ENCODE data around the gene MRPS11.

Gene MRPS11

GRCh38 chr15:88438181-88438580, 29.3 kb upstream of the MRPS11 start:
- H3K9ac ChIP-seq (ENCODE audit: low read depth, low read length), result no peak overlapping the region
- no peak overlapping the region for H3K4me3 ChIP-seq (ENCODE audit: low read depth, low read length)
- H3K27ac ChIP-seq (ENCODE audit: low read depth, low read length), result no peak overlapping the region
- no peaks in the 10 kb centered on the region; the same call in 1 of the 2 replicates for H3K27me3 ChIP-seq (ENCODE audit: control insufficient read depth, insufficient read depth, low read length)
- no peaks in the 10 kb centered on the region for H3K9me3 ChIP-seq (ENCODE audit: control insufficient read depth, insufficient read depth, low read length)
- H3K4me1 ChIP-seq (ENCODE audit: control insufficient read depth, insufficient read depth, low read length), result peaks cover 7% of the 10 kb centered on the region; the same call in 1 of the 2 replicates
- H3K36me3 ChIP-seq (ENCODE audit: control insufficient read depth, insufficient read depth, low read length), result no peaks in the 10 kb centered on the region

GRCh38 chr15:88440021-88440420, 27.5 kb upstream of the MRPS11 start:
- Histone ChIP-seq H3K4me3 (ENCODE audit: low read depth, low read length) (no peak overlapping the region), H3K4me1 (ENCODE audit: control insufficient read depth, insufficient read depth, low read length) (no peaks in the 10 kb centered on the region), H3K27ac (ENCODE audit: low read depth, low read length) (no peak overlapping the region), H3K9ac (ENCODE audit: low read depth, low read length) (no peak overlapping the region), H3K27me3 (ENCODE audit: control insufficient read depth, insufficient read depth, low read length) (no peaks in the 10 kb centered on the region; the same call in 1 of the 2 replicates), H3K9me3 (ENCODE audit: control insufficient read depth, insufficient read depth, low read length) (peaks cover 10% of the 10 kb centered on the region; the same call in 1 of the 2 replicates), H3K36me3 (ENCODE audit: control insufficient read depth, insufficient read depth, low read length) (no peaks in the 10 kb centered on the region)

- H3K4me3 ChIP-seq (ENCODE audit: low read depth, low read length), result no peak overlapping the region
- no peak overlapping the region for H3K27ac ChIP-seq (ENCODE audit: low read depth, low read length)
- peaks cover 10% of the 10 kb centered on the region; the same call in 1 of the 2 replicates for H3K9me3 ChIP-seq (ENCODE audit: control insufficient read depth, insufficient read depth, low read length)
- H3K9ac ChIP-seq (ENCODE audit: low read depth, low read length), result no peak overlapping the region
- no peaks in the 10 kb centered on the region for H3K4me1 ChIP-seq (ENCODE audit: control insufficient read depth, insufficient read depth, low read length)
- H3K27me3 ChIP-seq (ENCODE audit: control insufficient read depth, insufficient read depth, low read length), result no peaks in the 10 kb centered on the region; the same call in 1 of the 2 replicates
- H3K36me3 ChIP-seq (ENCODE audit: control insufficient read depth, insufficient read depth, low read length), result no peaks in the 10 kb centered on the region
Measured at GRCh38 chr15:88441076-88441730, 26.3 kb upstream of the MRPS11 start.

- H3K36me3 ChIP-seq (ENCODE audit: control insufficient read depth, insufficient read depth, low read length), result no peaks in the 10 kb centered on the region
- H3K9me3 ChIP-seq (ENCODE audit: control insufficient read depth, insufficient read depth, low read length), result peaks cover 10% of the 10 kb centered on the region; the same call in 1 of the 2 replicates
- H3K27me3 ChIP-seq (ENCODE audit: control insufficient read depth, insufficient read depth, low read length), result peaks cover 9% of the 10 kb centered on the region
- H3K27ac ChIP-seq (ENCODE audit: low read depth, low read length), result no peak overlapping the region
- H3K4me1 ChIP-seq (ENCODE audit: control insufficient read depth, insufficient read depth, low read length), result no peaks in the 10 kb centered on the region
- no peak overlapping the region for H3K9ac ChIP-seq (ENCODE audit: low read depth, low read length)
- no peak overlapping the region for H3K4me3 ChIP-seq (ENCODE audit: low read depth, low read length)
Measured at GRCh38 chr15:88447206-88447605, 20.3 kb upstream of the MRPS11 start.

GRCh38 chr15:88447741-88448140, 19.8 kb upstream of the MRPS11 start:
- Histone ChIP-seq H3K27me3 (ENCODE audit: control insufficient read depth, insufficient read depth, low read length) (peaks cover 9% of the 10 kb centered on the region), H3K9ac (ENCODE audit: low read depth, low read length) (no peak overlapping the region), H3K36me3 (ENCODE audit: control insufficient read depth, insufficient read depth, low read length) (no peaks in the 10 kb centered on the region), H3K27ac (ENCODE audit: low read depth, low read length) (no peak overlapping the region), H3K4me3 (ENCODE audit: low read depth, low read length) (no peak overlapping the region), H3K4me1 (ENCODE audit: control insufficient read depth, insufficient read depth, low read length) (no peaks in the 10 kb centered on the region), H3K9me3 (ENCODE audit: control insufficient read depth, insufficient read depth, low read length) (peaks cover 10% of the 10 kb centered on the region; the same call in 1 of the 2 replicates)

GRCh38 chr15:88448991-88449461, 18.5 kb upstream of the MRPS11 start:
- peaks cover 6% of the 10 kb centered on the region; the same call in 1 of the 2 replicates for H3K9me3 ChIP-seq (ENCODE audit: control insufficient read depth, insufficient read depth, low read length)

GRCh38 chr15:88449581-88449980, 17.9 kb upstream of the MRPS11 start:
- peaks cover 1% of the 10 kb centered on the region; the same call in 1 of the 2 replicates for H3K9me3 ChIP-seq (ENCODE audit: control insufficient read depth, insufficient read depth, low read length)
- H3K27ac ChIP-seq (ENCODE audit: low read depth, low read length), result no peak overlapping the region
- no peaks in the 10 kb centered on the region for H3K36me3 ChIP-seq (ENCODE audit: control insufficient read depth, insufficient read depth, low read length)
- no peak overlapping the region for H3K4me3 ChIP-seq (ENCODE audit: low read depth, low read length)
- peaks cover 9% of the 10 kb centered on the region for H3K27me3 ChIP-seq (ENCODE audit: control insufficient read depth, insufficient read depth, low read length)
- no peak overlapping the region for H3K9ac ChIP-seq (ENCODE audit: low read depth, low read length)
- H3K4me1 ChIP-seq (ENCODE audit: control insufficient read depth, insufficient read depth, low read length), result no peaks in the 10 kb centered on the region

More at GRCh38 chr15:88448991-88449461, 18.5 kb upstream of the MRPS11 start:
- Histone ChIP-seq H3K27me3 (ENCODE audit: control insufficient read depth, insufficient read depth, low read length) (peaks cover 9% of the 10 kb centered on the region), H3K36me3 (ENCODE audit: control insufficient read depth, insufficient read depth, low read length) (no peaks in the 10 kb centered on the region), H3K27ac (ENCODE audit: low read depth, low read length) (no peak overlapping the region), H3K4me1 (ENCODE audit: control insufficient read depth, insufficient read depth, low read length) (no peaks in the 10 kb centered on the region), H3K9ac (ENCODE audit: low read depth, low read length) (no peak overlapping the region), H3K4me3 (ENCODE audit: low read depth, low read length) (no peak overlapping the region)

- H3K4me3 ChIP-seq (ENCODE audit: low read depth, low read length), result no peak overlapping the region
- no peaks in the 10 kb centered on the region for H3K36me3 ChIP-seq (ENCODE audit: control insufficient read depth, insufficient read depth, low read length)
- no peaks in the 10 kb centered on the region for H3K9me3 ChIP-seq (ENCODE audit: control insufficient read depth, insufficient read depth, low read length)
- no peak overlapping the region for H3K27ac ChIP-seq (ENCODE audit: low read depth, low read length)
- H3K9ac ChIP-seq (ENCODE audit: low read depth, low read length), result no peak overlapping the region
- no peaks in the 10 kb centered on the region for H3K4me1 ChIP-seq (ENCODE audit: control insufficient read depth, insufficient read depth, low read length)
- peaks cover 9% of the 10 kb centered on the region for H3K27me3 ChIP-seq (ENCODE audit: control insufficient read depth, insufficient read depth, low read length)
Measured at GRCh38 chr15:88450125-88450798, 17.2 kb upstream of the MRPS11 start.

GRCh38 chr15:88453651-88454050, 13.9 kb upstream of the MRPS11 start:
- H3K9me3 ChIP-seq (ENCODE audit: control insufficient read depth, insufficient read depth, low read length), result no peaks in the 10 kb centered on the region
- no peak overlapping the region for H3K27ac ChIP-seq (ENCODE audit: low read depth, low read length)
- H3K36me3 ChIP-seq (ENCODE audit: control insufficient read depth, insufficient read depth, low read length), result peaks cover 15% of the 10 kb centered on the region
- no peak overlapping the region for H3K9ac ChIP-seq (ENCODE audit: low read depth, low read length)
- no peak overlapping the region for H3K4me3 ChIP-seq (ENCODE audit: low read depth, low read length)
- H3K4me1 ChIP-seq (ENCODE audit: control insufficient read depth, insufficient read depth, low read length), result no peaks in the 10 kb centered on the region
- peaks cover 9% of the 10 kb centered on the region for H3K27me3 ChIP-seq (ENCODE audit: control insufficient read depth, insufficient read depth, low read length)

GRCh38 chr15:88454236-88454635, 13.3 kb upstream of the MRPS11 start:
- H3K36me3 ChIP-seq (ENCODE audit: control insufficient read depth, insufficient read depth, low read length), result peaks cover 21% of the 10 kb centered on the region
- no peak overlapping the region for H3K27ac ChIP-seq (ENCODE audit: low read depth, low read length)
- no peak overlapping the region for H3K9ac ChIP-seq (ENCODE audit: low read depth, low read length)
- peaks cover 8% of the 10 kb centered on the region for H3K27me3 ChIP-seq (ENCODE audit: control insufficient read depth, insufficient read depth, low read length)
- no peaks in the 10 kb centered on the region for H3K9me3 ChIP-seq (ENCODE audit: control insufficient read depth, insufficient read depth, low read length)
- no peaks in the 10 kb centered on the region for H3K4me1 ChIP-seq (ENCODE audit: control insufficient read depth, insufficient read depth, low read length)
- H3K4me3 ChIP-seq (ENCODE audit: low read depth, low read length), result no peak overlapping the region
